ENCODE results near the gene RAB43. TPM values are rescaled to one million over a fixed set of nuclear protein-coding genes. Genes with fewer than 3 reads are reported as not detected.
A peak's percentile ranks its signal among the peaks of the same experiment; 100 is the strongest.

The RAB43 gene
- polyA plus RNA-seq, 1 of the 3 experiments (the other 2 are of a cell fraction) = 9.5 TPM

GRCh38 chr3:129061023-129061887, 60.3 kb downstream of the RAB43 start (continued):
- TF ChIP-seq REST (IDR thresholded peaks at IDR 0.05; ENCODE audit: low read depth, low read length) (no peak), NFIC (IDR thresholded peaks at IDR 0.05; ENCODE audit: borderline replicate concordance) (no peak), IRF3 (IDR thresholded peaks at IDR 0.05; ENCODE audit: low read depth, low read length) (no peak)

GRCh38 chr3:129060276-129061022, 61.2 kb downstream of the RAB43 start, which contains the start of gene GP9:
Gene GP9 (plus strand): TSS chr3:129060779. CDS start chr3:129061740, 961 bp downstream.
- Histone ChIP-seq H3K9me3 (no peaks in the 10 kb centered on the region), H3F3A (replicated peaks; ENCODE audit: insufficient read depth) (no peaks in the 10 kb centered on the region), H3K4me3 (ENCODE audit: low read depth in 2 of 2, low read length in 1 of 2) (no peak within 1 kb of the TSS), H3K27ac (ENCODE audit: low read depth in 2 of 2, low read length in 1 of 2) (peak within 1 kb of the TSS in 1 of 2 experiments; percentile 50; a peak in 1 of 4 replicates), H2AFZ (ENCODE audit: low read depth) (no peak within 1 kb of the TSS), H3K4me2 (no peak within 1 kb of the TSS), H4K20me1 (ENCODE audit: insufficient read depth) (no peaks in the 10 kb centered on the region), H3K9ac (no peak within 1 kb of the TSS), H3K4me1 (ENCODE audit: control insufficient read depth in 1 of 2, insufficient read depth in 2 of 2, low read depth in 1 of 2, low read length in 1 of 2) (peaks cover 0 to 29% of the 10 kb centered on the region in 2 experiments; a peak in 1 of 4 replicates), H3K79me2 (ENCODE audit: insufficient read depth) (no peaks in the 10 kb centered on the region), H3K36me3 (replicated peaks in 1 of 2; ENCODE audit: control insufficient read depth in 1 of 2, insufficient read depth in 2 of 2, low read length in 1 of 2) (no peaks in the 10 kb centered on the region), H3K9me2 (no peaks in the 10 kb centered on the region), H3K27me3 (ENCODE audit: insufficient read depth) (peaks cover 16% of the 10 kb centered on the region; the same call in 1 of the 2 replicates)
- POLR2A ChIA-PET = no interaction called here
- no peak for DNase-seq
- 83% methylated on average over 7 of the region's 13 CpGs for WGBS (ENCODE audit: low lambda C conversion rate)
- CTCF ChIA-PET = interaction anchor here (0.8 to 1.6 kb wide), 2 partner anchors 89 to 185 kb away, joined by 4 to 5 read pairs; no protein-coding TSS in a partner anchor
- TF ChIP-seq RCOR1 (IDR thresholded peaks at IDR 0.05; ENCODE audit: low read length) (no peak), POLR2AphosphoS5 (IDR thresholded peaks at IDR 0.05; ENCODE audit: low read depth, low read length) (no peak), MAX (IDR thresholded peaks at IDR 0.05; ENCODE audit: low read depth) (no peak), PBX3 (IDR thresholded peaks at IDR 0.05) (no peak), GATA2 (CRISPR knock-in tag; IDR thresholded peaks at IDR 0.05) (no peak), RFX5 (IDR thresholded peaks at IDR 0.05; ENCODE audit: low read length) (no peak), FOXJ3 (CRISPR knock-in tag; IDR thresholded peaks at IDR 0.05) (no peak), MXI1 (IDR thresholded peaks at IDR 0.05; ENCODE audit: low read depth, low read length) (no peak), JUND (IDR thresholded peaks at IDR 0.05) (no peak), CTCF (IDR thresholded peaks at IDR 0.05) (no peak), TAF1 (IDR thresholded peaks at IDR 0.05; ENCODE audit: borderline replicate concordance, low read depth, low read length) (no peak), ZBTB33 (IDR thresholded peaks at IDR 0.05; ENCODE audit: borderline replicate concordance, low read depth) (no peak), CHD2 (IDR thresholded peaks at IDR 0.05; ENCODE audit: low read length, partially characterized antibody) (no peak), NFIC (IDR thresholded peaks at IDR 0.05; ENCODE audit: borderline replicate concordance) (no peak), SMC3 (IDR thresholded peaks at IDR 0.05; ENCODE audit: low read depth, low read length) (no peak), EP300 (IDR thresholded peaks at IDR 0.05; ENCODE audit: borderline replicate concordance in 1 of 2, low read depth in 1 of 2, low read length in 1 of 2) (no peak)
